Activated T-cell treated with anti-CD3 and anti-CD28 coated beads, Interleukin-2, amount 50 U/mL, for 24 hours (primary cell): Measurements from ENCODE around the gene INHBB.

ENCODE experiments used
- DNase-seq: peaks from one replicate; pipeline ENCODE4 v3.0.0-alpha.2; 2020
- H3K27ac Mint-ChIP-seq: 2 replicates; pipeline ENCODE4 v1.8.0; 2020; ENCODE audit warnings: mild to moderate bottlenecking, mixed read lengths
- H3K27me3 Mint-ChIP-seq: 2 replicates; pipeline ENCODE4 v1.8.0; 2020; ENCODE audit warnings: mixed read lengths
- H3K36me3 Mint-ChIP-seq: 2 replicates; pipeline ENCODE4 v1.8.0; 2020; ENCODE audit warnings: low read depth, mixed read lengths
- H3K4me1 Mint-ChIP-seq: 2 replicates; pipeline ENCODE4 v1.8.0; 2020; ENCODE audit warnings: low read depth, mixed read lengths
- H3K4me3 Mint-ChIP-seq: 2 replicates; pipeline ENCODE4 v1.8.0; 2020; ENCODE audit warnings: mild to moderate bottlenecking, moderate library complexity, mixed read lengths
- H3K9me3 Mint-ChIP-seq: 2 replicates; pipeline ENCODE4 v1.8.0; 2020; ENCODE audit warnings: mixed read lengths

Gene INHBB

DNA sequence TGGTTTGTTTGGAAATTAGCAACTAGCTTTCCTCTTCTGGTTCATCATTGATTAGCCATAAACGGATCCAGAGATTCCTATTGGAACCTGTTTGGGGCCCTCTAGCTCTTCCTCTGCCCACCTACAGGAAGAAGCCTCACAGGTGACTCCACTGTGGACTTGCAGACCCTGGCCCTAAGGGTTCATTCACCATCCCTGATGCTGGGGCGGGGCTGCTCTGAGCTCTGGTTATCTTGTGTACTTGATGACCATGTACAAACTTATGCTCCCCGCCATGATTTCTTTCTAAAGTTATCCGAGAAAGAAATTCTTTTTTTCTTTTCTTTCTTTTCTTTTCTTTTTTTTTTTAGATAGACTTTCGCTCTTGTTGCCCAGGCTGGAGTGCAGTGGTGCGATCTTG is 33.9 kb upstream of the INHBB start:
- Mint-ChIP-seq H3K36me3 (no peaks in the 10 kb centered on the region), H3K9me3 (no peaks in the 10 kb centered on the region), H3K27ac (no peak overlapping the region), H3K4me1 (peaks cover 32% of the 10 kb centered on the region), H3K4me3 (no peak overlapping the region), H3K27me3 (no peaks in the 10 kb centered on the region)
- DNase-seq: peak; percentile 23

DNA sequence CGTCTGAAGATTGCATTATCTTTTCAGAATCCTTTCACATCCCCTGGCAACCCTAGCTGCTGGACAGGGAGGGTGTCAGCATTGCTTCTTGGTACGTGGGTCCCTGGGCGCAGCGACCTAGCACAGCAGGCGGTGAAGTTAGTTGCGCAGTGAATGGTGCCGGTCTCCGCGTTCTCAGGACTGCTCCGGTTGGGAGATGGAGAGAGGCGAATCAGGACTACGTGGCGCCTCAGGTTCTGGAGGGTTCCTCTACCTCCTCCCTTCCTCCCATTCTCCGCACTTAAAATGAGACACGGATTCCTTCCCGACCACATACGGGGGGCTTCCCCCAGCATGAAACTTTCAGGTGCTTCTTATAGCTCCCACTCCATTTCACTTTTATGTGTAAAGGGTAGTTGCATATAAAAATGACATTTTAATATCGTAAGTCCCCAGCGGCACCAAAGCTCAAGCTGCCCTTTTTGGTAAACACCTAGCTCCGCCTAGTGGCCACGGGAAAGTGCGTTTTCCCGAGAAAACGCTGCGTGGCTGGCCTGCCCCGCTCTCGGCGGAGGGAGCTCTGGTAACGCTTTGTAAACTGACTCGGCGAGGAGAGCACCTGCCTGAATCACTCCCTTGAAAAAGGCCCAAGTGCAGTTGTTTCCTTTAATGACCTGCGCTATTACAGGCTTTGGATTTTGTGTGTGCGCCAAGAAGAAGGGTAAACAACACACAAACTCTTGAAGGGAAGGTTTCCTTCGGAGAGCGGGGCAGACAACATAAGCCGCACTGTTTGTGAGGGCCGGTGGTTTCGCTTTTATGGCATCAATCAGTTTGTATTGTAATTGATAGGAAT is 32.9 kb upstream of the INHBB start:
- Mint-ChIP-seq H3K27ac (peak overlapping the region; percentile 23), H3K4me1 (peaks cover 32% of the 10 kb centered on the region), H3K36me3 (no peaks in the 10 kb centered on the region), H3K27me3 (no peaks in the 10 kb centered on the region), H3K4me3 (peak overlapping the region; percentile 74), H3K9me3 (no peaks in the 10 kb centered on the region)
- DNase-seq: peak; percentile 86

DNA sequence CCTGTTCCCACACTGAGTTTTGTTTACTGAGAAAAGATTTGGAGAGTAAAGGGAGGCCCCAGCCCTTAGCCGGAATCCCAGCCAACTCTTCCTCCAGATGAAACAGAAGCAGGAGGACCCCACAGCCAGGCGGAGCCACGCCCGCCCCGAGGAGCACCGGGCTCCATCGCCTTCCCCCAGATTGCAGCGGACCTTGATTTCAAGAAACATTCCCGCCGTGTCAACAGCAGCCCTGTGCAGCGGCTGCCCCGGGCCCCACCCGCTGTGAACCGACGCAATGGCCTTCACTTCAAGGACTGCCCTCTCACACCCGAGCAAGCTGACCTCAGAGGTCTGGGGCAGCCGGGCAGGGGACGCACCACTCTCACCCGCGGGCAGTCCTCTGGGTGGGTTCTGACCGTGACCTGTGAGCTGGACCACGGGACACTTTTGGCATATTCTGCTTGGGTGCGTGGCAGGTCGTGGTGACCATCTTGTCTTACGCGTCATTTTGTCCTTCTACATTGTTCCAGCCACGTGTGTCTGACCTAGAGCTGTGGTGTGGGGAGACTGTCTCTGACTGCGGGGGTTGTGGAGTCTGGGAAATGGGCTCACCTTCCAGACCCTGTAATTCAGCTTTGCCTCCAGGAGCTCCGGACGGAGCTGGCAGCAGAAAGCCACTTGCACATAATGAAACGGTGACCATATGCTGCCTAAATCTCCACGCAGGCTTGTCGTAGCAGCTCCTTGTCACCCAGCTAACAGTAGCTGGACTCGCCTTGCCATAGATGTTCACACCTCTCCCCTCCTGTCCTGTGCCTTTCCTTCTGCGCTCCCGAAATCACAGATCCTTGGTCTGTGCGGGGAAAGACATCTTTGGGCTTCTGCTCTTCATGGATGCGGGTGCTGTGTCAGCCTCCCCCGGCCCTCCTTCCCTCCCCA is 32.0 kb upstream of the INHBB start:
- no peaks in the 10 kb centered on the region for H3K27me3 Mint-ChIP-seq
- DNase-seq: no peak
- peak overlapping the region; percentile 18 for H3K27ac Mint-ChIP-seq
- H3K4me3 Mint-ChIP-seq: peak overlapping the region; percentile 74
- no peaks in the 10 kb centered on the region for H3K9me3 Mint-ChIP-seq
- H3K4me1 Mint-ChIP-seq: peaks cover 32% of the 10 kb centered on the region
- no peaks in the 10 kb centered on the region for H3K36me3 Mint-ChIP-seq

DNA sequence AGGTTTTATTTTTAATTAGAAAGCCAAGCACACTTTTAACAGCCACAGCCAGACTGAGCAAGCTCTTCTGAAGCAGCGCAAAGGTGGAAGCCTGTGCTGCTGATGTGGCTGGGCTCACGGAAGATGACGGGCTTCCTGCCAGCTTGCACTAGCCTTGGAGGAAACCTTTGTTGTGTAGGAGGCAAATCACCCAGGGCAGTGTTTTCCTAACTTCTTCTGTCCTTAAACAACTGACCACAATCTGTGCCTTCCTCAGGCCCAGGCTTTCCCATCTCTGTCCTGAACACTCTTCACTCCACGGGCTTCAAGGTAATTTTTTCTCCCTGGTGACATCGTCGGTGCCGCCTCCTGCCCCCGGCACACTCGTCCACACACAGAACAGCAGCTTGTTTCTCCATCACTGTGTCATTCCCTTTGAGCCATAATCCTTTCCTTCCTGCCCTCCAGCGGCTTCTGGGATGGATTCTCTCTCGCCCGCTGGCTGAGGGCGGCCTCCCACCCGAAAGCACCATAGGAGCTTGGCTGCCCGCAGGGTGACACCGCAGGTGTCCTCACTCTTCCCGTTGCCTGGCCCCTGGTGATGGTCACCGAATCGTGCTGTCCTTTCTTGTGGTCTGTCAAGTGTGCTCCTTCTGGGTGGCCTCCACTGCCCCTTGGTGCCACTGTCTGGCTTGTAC is 31.1 kb upstream of the INHBB start:
- no peaks in the 10 kb centered on the region for H3K36me3 Mint-ChIP-seq
- no peak overlapping the region for H3K4me3 Mint-ChIP-seq
- H3K27ac Mint-ChIP-seq: peak overlapping the region; percentile 18
- H3K27me3 Mint-ChIP-seq: no peaks in the 10 kb centered on the region
- no peaks in the 10 kb centered on the region for H3K9me3 Mint-ChIP-seq
- peaks cover 32% of the 10 kb centered on the region for H3K4me1 Mint-ChIP-seq
- DNase-seq: no peak

DNA sequence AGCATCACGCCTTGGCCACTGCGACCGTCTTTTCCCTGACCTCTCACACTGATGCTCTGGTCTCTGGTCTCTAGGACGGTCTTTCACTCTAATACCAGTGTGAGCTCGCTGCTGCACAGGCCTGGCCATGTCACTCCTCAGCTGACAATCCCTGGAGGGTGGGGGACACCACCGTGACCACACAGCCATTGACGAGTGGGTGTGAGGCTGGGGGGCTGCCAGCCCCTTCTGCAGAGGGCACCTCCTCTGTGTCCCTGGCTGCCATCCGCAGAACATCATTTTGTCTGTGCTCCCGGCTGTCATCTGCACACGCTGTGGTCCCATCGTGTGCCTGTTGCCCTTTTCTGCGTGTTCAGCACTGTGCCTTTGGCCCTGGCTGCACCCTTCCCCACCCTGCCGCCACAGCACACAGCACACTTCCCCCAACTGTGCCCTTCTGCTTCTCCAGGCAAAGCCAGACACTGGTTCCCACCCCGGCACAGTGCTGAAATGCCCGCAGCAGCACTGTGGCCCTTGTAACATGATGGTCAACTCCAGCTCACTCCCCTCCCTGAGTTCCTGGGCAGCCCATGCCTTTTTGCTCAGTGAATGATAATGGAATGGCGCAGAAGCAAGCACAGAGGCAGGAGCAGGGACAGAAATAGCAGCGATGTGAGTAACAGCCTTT is 30.4 kb upstream of the INHBB start:
- H3K4me3 Mint-ChIP-seq: no peak overlapping the region
- DNase-seq: no peak
- H3K27me3 Mint-ChIP-seq: no peaks in the 10 kb centered on the region
- H3K36me3 Mint-ChIP-seq: no peaks in the 10 kb centered on the region
- no peaks in the 10 kb centered on the region for H3K9me3 Mint-ChIP-seq
- H3K4me1 Mint-ChIP-seq: peaks cover 28% of the 10 kb centered on the region
- no peak overlapping the region for H3K27ac Mint-ChIP-seq

DNA sequence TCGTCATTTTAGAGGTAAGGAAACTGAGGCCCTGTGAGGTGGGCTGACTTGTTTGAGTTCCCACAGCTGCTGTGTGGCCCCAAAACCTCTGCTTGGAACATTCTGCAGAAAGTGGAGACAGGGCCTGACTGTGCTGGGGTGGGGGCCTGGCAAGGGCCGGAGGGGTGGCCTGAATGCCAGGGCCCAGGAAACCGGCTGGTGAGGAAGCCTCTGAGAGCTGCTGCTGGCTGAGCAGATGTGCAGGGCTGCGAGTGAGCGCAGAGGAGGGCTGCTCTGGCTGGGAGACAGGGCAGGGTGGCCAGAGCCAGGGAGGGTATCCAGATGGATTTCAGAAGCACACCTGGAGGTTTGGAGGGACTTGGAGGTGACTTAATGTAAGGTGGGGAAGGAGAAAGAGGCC is 29.9 kb upstream of the INHBB start:
- no peak for DNase-seq
- Mint-ChIP-seq H3K27ac (no peak overlapping the region), H3K9me3 (no peaks in the 10 kb centered on the region), H3K27me3 (no peaks in the 10 kb centered on the region), H3K4me1 (peaks cover 28% of the 10 kb centered on the region), H3K4me3 (no peak overlapping the region), H3K36me3 (no peaks in the 10 kb centered on the region)

DNA sequence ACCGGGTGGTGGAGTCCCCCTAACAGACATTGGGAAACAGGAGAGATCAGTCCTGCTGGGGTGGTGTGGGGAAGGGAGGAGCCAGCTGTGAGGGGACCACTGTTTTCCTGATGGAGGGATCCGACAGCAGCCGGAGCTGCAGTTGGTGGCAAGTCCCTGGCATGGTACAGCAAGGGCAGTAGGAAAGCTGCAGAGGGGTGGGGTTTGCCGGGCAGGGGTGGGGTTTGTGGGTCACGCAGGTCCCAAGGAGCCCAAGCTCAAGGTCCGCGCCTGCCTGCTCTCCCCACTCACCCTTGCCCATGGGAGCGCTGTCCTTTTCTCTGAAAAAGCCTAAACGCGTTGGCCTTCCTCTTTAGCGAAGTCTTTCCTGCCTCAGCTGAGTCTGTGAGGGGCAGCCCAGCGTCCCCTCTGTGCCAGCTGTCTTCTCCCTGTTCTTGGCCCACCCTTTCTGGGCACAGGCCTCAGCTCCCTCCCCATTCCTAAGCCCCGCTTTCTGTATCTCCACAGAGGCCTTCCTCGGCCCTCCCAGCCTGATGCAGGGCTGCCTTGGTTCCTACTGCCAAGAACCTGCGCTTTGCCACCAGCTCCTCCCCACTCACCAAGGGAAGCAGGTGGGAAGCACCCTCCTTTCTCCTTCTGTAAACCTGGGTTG is 29.3 kb upstream of the INHBB start:
- H3K36me3 Mint-ChIP-seq: no peaks in the 10 kb centered on the region
- no peaks in the 10 kb centered on the region for H3K27me3 Mint-ChIP-seq
- H3K9me3 Mint-ChIP-seq: no peaks in the 10 kb centered on the region
- H3K27ac Mint-ChIP-seq: no peak overlapping the region
- DNase-seq: no peak
- peaks cover 28% of the 10 kb centered on the region for H3K4me1 Mint-ChIP-seq
- H3K4me3 Mint-ChIP-seq: no peak overlapping the region

DNA sequence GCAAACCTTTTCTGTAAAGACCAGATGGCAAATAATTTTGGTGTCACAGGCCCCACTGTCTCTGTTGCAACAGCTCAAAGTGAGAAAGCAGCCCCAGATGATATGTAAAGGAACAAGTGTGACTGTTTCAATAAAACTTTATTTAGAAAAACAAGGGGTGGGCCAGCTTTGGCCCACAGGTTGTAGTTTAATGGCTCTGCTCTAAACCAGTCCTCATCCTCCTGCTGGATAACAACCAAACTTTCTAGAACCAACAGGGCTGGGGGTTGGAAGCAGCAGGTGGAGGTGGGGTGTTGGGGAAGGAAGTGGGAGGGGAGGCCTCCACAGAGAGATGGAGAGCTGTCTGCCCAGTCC is 28.8 kb upstream of the INHBB start:
- Mint-ChIP-seq H3K9me3 (no peaks in the 10 kb centered on the region), H3K4me1 (peaks cover 30% of the 10 kb centered on the region), H3K27ac (no peak overlapping the region), H3K36me3 (no peaks in the 10 kb centered on the region), H3K4me3 (no peak overlapping the region), H3K27me3 (no peaks in the 10 kb centered on the region)
- no peak for DNase-seq

DNA sequence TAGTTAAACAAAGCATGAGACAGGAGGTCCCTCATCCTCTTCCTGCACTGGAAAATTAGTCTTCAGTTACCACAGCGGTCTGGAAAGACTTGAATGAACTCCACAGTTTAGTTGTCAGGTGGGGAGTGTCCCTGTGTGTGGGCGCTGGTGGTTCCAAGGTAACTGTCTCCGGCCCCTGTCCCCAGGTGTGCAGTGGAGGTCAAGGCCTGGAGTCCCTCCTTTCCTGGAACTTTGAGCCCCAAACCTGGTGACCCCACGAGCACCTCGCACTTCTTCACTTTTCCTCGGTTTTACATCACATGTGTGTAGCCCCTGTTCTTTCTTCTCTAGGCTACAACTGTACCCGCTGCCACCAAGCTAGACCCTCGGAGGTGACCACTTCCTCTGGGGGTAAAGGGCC is 28.0 kb upstream of the INHBB start:
- no peak for DNase-seq
- Mint-ChIP-seq H3K9me3 (no peaks in the 10 kb centered on the region), H3K36me3 (no peaks in the 10 kb centered on the region), H3K27ac (no peak overlapping the region), H3K4me3 (no peak overlapping the region), H3K4me1 (peaks cover 25% of the 10 kb centered on the region), H3K27me3 (no peaks in the 10 kb centered on the region)

DNA sequence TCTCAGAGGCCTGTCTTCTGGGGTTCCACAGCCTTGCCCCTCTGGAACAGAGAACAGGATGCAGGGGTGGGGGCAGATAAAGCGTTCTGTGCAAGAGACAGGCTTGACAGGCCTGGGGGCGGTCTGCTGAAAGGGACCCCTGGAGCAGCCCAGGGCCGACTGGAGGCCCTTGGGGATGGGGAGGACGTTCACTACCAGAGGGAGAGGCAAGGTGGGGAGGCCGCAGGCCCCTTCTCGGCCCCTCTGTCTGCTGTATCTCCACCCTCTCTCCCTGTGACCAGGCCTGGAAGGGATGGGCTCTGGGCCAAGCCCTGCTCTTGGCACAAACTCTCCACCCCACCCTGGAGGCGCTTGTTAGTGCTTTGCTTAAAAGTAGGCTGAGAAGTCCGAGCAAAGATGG is 27.3 kb upstream of the INHBB start:
- H3K36me3 Mint-ChIP-seq: no peaks in the 10 kb centered on the region
- H3K4me3 Mint-ChIP-seq: no peak overlapping the region
- H3K27me3 Mint-ChIP-seq: no peaks in the 10 kb centered on the region
- no peak overlapping the region for H3K27ac Mint-ChIP-seq
- H3K9me3 Mint-ChIP-seq: no peaks in the 10 kb centered on the region
- no peak for DNase-seq
- peaks cover 18% of the 10 kb centered on the region for H3K4me1 Mint-ChIP-seq

DNA sequence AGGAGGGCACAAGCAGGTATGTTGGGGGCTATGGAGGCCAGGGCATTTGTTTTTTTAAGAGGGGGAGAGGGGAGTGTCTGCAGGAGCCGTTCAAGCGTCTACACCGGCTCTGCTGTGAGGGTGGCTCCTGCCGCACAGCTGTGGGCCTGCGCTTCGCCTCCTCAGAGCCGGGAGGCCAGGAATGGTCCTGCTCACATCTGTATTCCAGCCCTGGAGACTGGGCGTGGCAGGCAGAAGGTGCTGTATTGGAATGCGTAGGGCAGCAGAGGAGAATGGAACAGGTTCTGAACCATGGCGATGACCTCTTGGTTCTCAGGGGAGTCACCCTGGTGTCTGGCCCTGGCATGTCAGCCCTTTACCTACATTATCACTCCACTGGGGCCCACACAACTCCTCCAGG is 26.8 kb upstream of the INHBB start:
- no peak for DNase-seq
- H3K27ac Mint-ChIP-seq: no peak overlapping the region
- no peaks in the 10 kb centered on the region for H3K36me3 Mint-ChIP-seq
- no peaks in the 10 kb centered on the region for H3K27me3 Mint-ChIP-seq
- no peak overlapping the region for H3K4me3 Mint-ChIP-seq
- H3K9me3 Mint-ChIP-seq: no peaks in the 10 kb centered on the region
- peaks cover 13% of the 10 kb centered on the region for H3K4me1 Mint-ChIP-seq

DNA sequence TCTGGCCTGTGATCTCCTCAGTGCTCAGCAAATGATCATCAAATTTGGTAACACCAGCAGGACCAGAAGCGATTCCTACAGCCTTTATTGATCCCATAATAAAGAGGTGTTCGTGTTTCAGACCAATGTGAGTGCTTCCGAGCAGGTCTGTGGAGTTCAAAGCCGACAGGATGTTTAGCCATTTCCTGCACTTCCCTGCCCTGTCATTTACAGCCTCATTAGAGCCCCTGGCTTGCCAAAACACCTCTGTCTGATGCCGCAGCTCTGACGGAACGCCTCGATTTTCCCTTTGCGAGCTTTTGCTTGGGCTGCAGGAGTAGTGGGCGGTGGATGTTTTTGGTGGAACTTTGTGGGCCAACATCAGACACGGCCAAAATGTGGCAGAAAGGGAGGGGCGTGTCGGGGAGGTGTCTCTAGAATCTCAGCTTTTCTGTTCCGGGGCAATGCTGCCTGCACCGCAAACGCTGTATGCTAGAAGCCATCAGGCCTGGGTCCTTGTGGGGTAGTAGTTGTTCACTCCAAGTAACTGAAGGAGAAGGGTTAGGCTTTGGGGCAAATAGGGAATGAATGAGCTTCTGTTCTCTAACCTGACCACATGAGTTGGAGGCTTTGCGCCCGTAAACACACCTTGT is 26.1 kb upstream of the INHBB start:
- DNase-seq: no peak
- Mint-ChIP-seq H3K4me3 (no peak overlapping the region), H3K9me3 (no peaks in the 10 kb centered on the region), H3K4me1 (peaks cover 6% of the 10 kb centered on the region), H3K36me3 (no peaks in the 10 kb centered on the region), H3K27ac (no peak overlapping the region), H3K27me3 (no peaks in the 10 kb centered on the region)

DNA sequence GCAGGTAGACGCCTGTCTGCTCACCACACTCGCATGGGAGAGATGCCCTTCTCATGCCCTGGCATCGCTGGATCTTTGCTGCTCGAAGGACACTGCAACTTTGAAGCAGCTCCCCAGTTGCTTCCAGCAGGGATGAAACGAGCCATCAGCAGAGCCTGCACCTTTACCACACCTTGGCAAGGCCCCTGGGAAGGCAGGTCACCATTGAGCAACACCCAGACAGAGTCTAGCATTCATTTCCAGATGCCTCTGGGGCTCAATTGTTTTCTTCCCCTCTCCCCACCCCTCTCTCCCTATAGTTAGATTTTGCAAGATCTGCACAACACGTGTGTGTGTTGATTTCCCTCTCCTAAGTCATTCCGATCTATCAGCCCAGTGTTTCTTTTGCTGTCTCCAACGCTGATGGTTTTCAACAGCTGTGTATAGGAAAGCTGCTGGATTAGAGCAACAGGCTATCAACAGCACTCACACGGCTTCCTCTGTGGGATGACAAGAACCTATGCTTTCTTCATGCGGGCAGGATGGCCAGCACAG is 25.6 kb upstream of the INHBB start:
- Mint-ChIP-seq H3K27ac (no peak overlapping the region), H3K9me3 (no peaks in the 10 kb centered on the region), H3K36me3 (no peaks in the 10 kb centered on the region), H3K4me3 (no peak overlapping the region), H3K4me1 (peaks cover 2% of the 10 kb centered on the region), H3K27me3 (no peaks in the 10 kb centered on the region)
- DNase-seq: no peak
